K562 (cell line): ENCODE measurements around the gene NXF1. TPM values are rescaled to one million over a fixed set of nuclear protein-coding genes. Genes with fewer than 3 reads are reported as not detected.

ENCODE experiments used
- AFF1 ChIP-seq, 2 experiments: fragments of 450-650 bp; IDR thresholded peaks; 2 replicates each; pipeline ENCODE4 v1.6.1; 2018; ENCODE audit warnings: mild to moderate bottlenecking in 2 of 2, low read depth in 1 of 2; ENCODE audit not compliant: partially characterized antibody in 2 of 2
- BACH1 ChIP-seq: fragments of 200-800 bp; sonication (Bioruptor generic); IDR thresholded peaks from 2 replicates; pipeline ENCODE4 v1.6.1; 2016; ENCODE audit warnings: missing genetic modification characterization, missing compliant biosample characterization
- C11orf30 ChIP-seq: fragments of 450-650 bp; IDR thresholded peaks from 2 replicates; pipeline ENCODE4 v1.6.1; 2016; ENCODE audit warnings: low read depth, mild to moderate bottlenecking
- CBX5 ChIP-seq: IDR thresholded peaks from 2 replicates; pipeline ENCODE4 v1.6.1; 2014; ENCODE audit warnings: low read depth, borderline replicate concordance
- ELF2 ChIP-seq: fragments of 250-450 bp; sonication (Bioruptor Pico); IDR thresholded peaks from 2 replicates; pipeline ENCODE4 v1.5.0; 2021; ENCODE audit warnings: mild to moderate bottlenecking
- FOXA3 ChIP-seq, 2 experiments: fragments of 450-650 bp in 1 of 2; sonication (generic) in 1 of 2; formaldehyde crosslinking; IDR thresholded peaks in 1 of 2; conservative IDR thresholded peaks in 1 of 2; 2 replicates each; pipeline versions ENCODE4 v1.4.0 to v1.8.0; 2020 to 2022; ENCODE audit warnings: mild to moderate bottlenecking in 2 of 2, missing genetic modification reagents in 1 of 2
- FOXP4 ChIP-seq: sonication (generic); formaldehyde crosslinking; IDR thresholded peaks from 2 replicates; pipeline ENCODE4 v1.8.0; 2022; ENCODE audit warnings: mild to moderate bottlenecking, missing genetic modification reagents, borderline replicate concordance
- GTF2A2 ChIP-seq: IDR thresholded peaks from 2 replicates; pipeline ENCODE4 v1.6.1; 2016; ENCODE audit warnings: mild to moderate bottlenecking, missing genetic modification characterization, missing compliant biosample characterization
- HDAC1 ChIP-seq, 2 experiments: fragments of 450-650 bp; IDR thresholded peaks; 2 replicates each; pipeline ENCODE4 v1.6.1; 2016 to 2017; ENCODE audit warnings: inconsistent platforms in 1 of 2, mild to moderate bottlenecking in 1 of 2, moderate library complexity in 1 of 2
- KLF16 ChIP-seq: IDR thresholded peaks from 2 replicates; pipeline ENCODE4 v1.6.1; 2016; ENCODE audit warnings: antibody characterized with exemption
- MAZ ChIP-seq, 2 experiments: fragments of 450-650 bp in 1 of 2; sonication (generic) in 1 of 2; formaldehyde crosslinking; IDR thresholded peaks in 1 of 2; conservative IDR thresholded peaks in 1 of 2; 2 replicates each; pipeline versions ENCODE4 v1.4.0 to v1.5.0; 2020; ENCODE audit warnings: mild to moderate bottlenecking in 1 of 2, missing genetic modification reagents in 1 of 2
- MEIS2 ChIP-seq: fragments of 450-650 bp; IDR thresholded peaks from 2 replicates; pipeline ENCODE4 v1.6.1; 2014; ENCODE audit warnings: mild to moderate bottlenecking; ENCODE audit not compliant: partially characterized antibody
- NFYB ChIP-seq: IDR thresholded peaks from 2 replicates; pipeline ENCODE4 v1.6.1; 2011; ENCODE audit warnings: mild to moderate bottlenecking, moderate library complexity; ENCODE audit not compliant: insufficient read length; ENCODE audit errors: extremely low read depth
- SMARCA5 ChIP-seq: fragments of 450-650 bp; IDR thresholded peaks from 2 replicates; pipeline ENCODE4 v1.6.1; 2016
- SMC3 ChIP-seq: conservative IDR thresholded peaks from 2 replicates; pipeline ENCODE4 v1.6.1; 2011; ENCODE audit warnings: low read depth, low read length, improper control_type of control experiment; ENCODE audit not compliant: insufficient read depth
- TCF7 ChIP-seq: sonication (generic); IDR thresholded peaks from 2 replicates; pipeline ENCODE4 v1.6.1; 2016; ENCODE audit warnings: antibody characterized with exemption, borderline replicate concordance
- ZBTB12 ChIP-seq: fragments of 250-450 bp; sonication (Bioruptor Pico); IDR thresholded peaks from 2 replicates; pipeline ENCODE4 v1.4.0; 2020
- ZNF224 ChIP-seq: sonication (generic); formaldehyde crosslinking; IDR thresholded peaks from 2 replicates; pipeline ENCODE4 v1.8.0; 2022; ENCODE audit warnings: mild to moderate bottlenecking, missing genetic modification reagents
- ZNF274 ChIP-seq: IDR thresholded peaks from 2 replicates; pipeline ENCODE4 v1.6.1; 2011; ENCODE audit warnings: low read depth, mild to moderate bottlenecking, low read length, moderate library complexity, borderline replicate concordance
- ZNF408 ChIP-seq: fragments of 250-450 bp; sonication (Bioruptor Pico); IDR thresholded peaks from 2 replicates; pipeline ENCODE4 v1.4.0; 2020; ENCODE audit warnings: low read depth, mild to moderate bottlenecking, moderate library complexity
- ZNF707 ChIP-seq: fragments of 250-450 bp; sonication (Bioruptor Pico); conservative IDR thresholded peaks from 2 replicates; pipeline ENCODE4 v1.8.0; 2022; ENCODE audit warnings: inconsistent platforms, mild to moderate bottlenecking, moderate library complexity
- ZNF778 ChIP-seq: fragments of 450-650 bp; formaldehyde crosslinking; IDR thresholded peaks from 2 replicates; pipeline ENCODE4 v1.4.0; 2020; ENCODE audit warnings: mild to moderate bottlenecking, moderate library complexity
- polyA plus RNA-seq, 8 experiments: library from polyadenylated mRNA; depleted of rRNA in 4 of 8; stranded (reverse) in 5 of 8; unstranded in 3 of 8; fragments of >200 nt; fragmentation: Nextera tagmentation in 2 of 8; fragmentation: Illumina TruSeq in 1 of 8; extraction: Ambion mirVana in 2 of 8; extraction: Trizol in 1 of 8; gene quantifications; 2 replicates each; pipeline versions ENCODE4 v1.2.1 to v1.2.3, GENCODE V29; 2011 to 2014; ENCODE audit warnings: inconsistent platforms in 1 of 8, missing spikeins in 1 of 8
- total RNA-seq, 7 experiments: library from RNA; depleted of rRNA in 6 of 7; stranded (reverse); fragments of >200 nt in 6 of 7; fragmentation: Illumina TruSeq in 2 of 7; extraction: Trizol in 2 of 7; gene quantifications; 2 replicates each; pipeline versions ENCODE4 v1.2.1 to v1.2.3, GENCODE V29; 2011 to 2021; ENCODE audit warnings: low replicate concordance in 1 of 7

Gene NXF1
- total and polyA plus RNA-seq, 9 of the 15 experiments (the other 6 are each of a cell fraction or from before 2014, with no cell fraction given) = 18.1 to 98.3 (median 35.8) TPM

- TF ChIP-seq AFF1 (IDR thresholded peaks at IDR 0.05; ENCODE audit: low read depth in 1 of 2, partially characterized antibody in 2 of 2) (no peak), MAZ (CRISPR knock-in tag; conservative IDR thresholded peaks at IDR 0.05 in 1 of 2, IDR thresholded peaks at IDR 0.05 in 1 of 2) (peak; percentile 91 to 92), TCF7 (no peak), C11orf30 (peak; percentile 86), BACH1 (tag) (no peak), CBX5 (no peak), SMC3 (no peak), ZNF224 (CRISPR knock-in tag) (0 out of 2 replicates have a peak, but pooled peaks have one; percentile 18), ZNF408 (CRISPR knock-in tag) (no peak), FOXP4 (CRISPR knock-in tag) (no peak; the same call in 1 of the 2 replicates), MEIS2 (no peak), GTF2A2 (tag) (no peak), ELF2 (CRISPR knock-in tag) (peak; percentile 68; the same call in 1 of the 2 replicates), FOXA3 (CRISPR knock-in tag; conservative IDR thresholded peaks at IDR 0.05 in 1 of 2, IDR thresholded peaks at IDR 0.05 in 1 of 2) (peak in 1 of 2 experiments; percentile 49; a peak in 1 of 4 replicates), KLF16 (no peak), ZNF778 (no peak), ZNF274 (no peak), NFYB (no peak), HDAC1 (IDR thresholded peaks at IDR 0.05) (peak in 1 of 2 experiments; percentile 94; a peak in 2 of 4 replicates), ZBTB12 (CRISPR knock-in tag) (no peak), SMARCA5 (no peak), ZNF707 (CRISPR knock-in tag) (no peak)
These were observed 13.6 kb downstream of the NXF1 start, which contains the start of gene TMEM223 (continued) for GRCh38 chr11:62791501-62792201.
